ENCODE data around the gene SLC9A6. TPM values are rescaled to one million over a fixed set of nuclear protein-coding genes. Genes with fewer than 3 reads are reported as not detected.

Gene SLC9A6
- total and polyA plus RNA-seq, 2 of the 13 experiments (the other 11 are each of a cell fraction or from before 2014, with no cell fraction given) = 3.9 to 8.0 TPM

GRCh38 chrX:136041254-136041812 lies 56.1 kb downstream of the SLC9A6 start:
- in situ Hi-C loops (cut with HindIII; ENCODE audit: extremely low pct_ligation_motif_present, low pct_unique_long_range_greater_than_20kb) (no loop called here), intact Hi-C loops (cut with micrococcal nuclease; ENCODE audit: unreplicated experiment) (no loop called here)
- Histone ChIP-seq H3K27ac (ENCODE audit: extremely low read length, insufficient read depth, low read length) (no peak overlapping the region), H3K9ac (ENCODE audit: insufficient read depth, low read depth, low read length) (no peak overlapping the region), H3K36me3 (replicated peaks in 1 of 2; ENCODE audit: control insufficient read depth in 1 of 2, insufficient read depth in 2 of 2, low read length in 2 of 2) (no peaks in the 10 kb centered on the region), H3K27me3 (ENCODE audit: control insufficient read depth in 1 of 2, insufficient read depth in 2 of 2, low read length in 2 of 2) (no peaks in the 10 kb centered on the region), H2AFZ (ENCODE audit: low read length) (no peak overlapping the region), H4K20me1 (ENCODE audit: insufficient read depth, low read length) (no peaks in the 10 kb centered on the region), H3K4me2 (ENCODE audit: low read depth, low read length) (no peak overlapping the region), H3K9me3 (ENCODE audit: low read length) (no peaks in the 10 kb centered on the region), H3K4me1 (ENCODE audit: insufficient read depth, low read length) (no peaks in the 10 kb centered on the region), H3K4me3 (replicated peaks in 1 of 3; ENCODE audit: insufficient read depth in 1 of 3, low read depth in 2 of 3, low read length in 3 of 3) (no peak overlapping the region), H3K79me2 (ENCODE audit: insufficient read depth, low read length) (no peaks in the 10 kb centered on the region)
- FAIRE-seq (no peak), DNase-seq (ENCODE audit: low spot score) (no peak), ATAC-seq (no peak)
- WGBS (ENCODE audit: low lambda C conversion rate) = 100% methylated on average over 2 of the region's 7 CpGs
- TF ChIP-seq THAP7 (CRISPR knock-in tag; IDR thresholded peaks at IDR 0.05) = no peak
- CTCF ChIA-PET (ENCODE audit: low intra/inter-chr PET ratio, low total read pairs) = no interaction called here
- BruUV-seq (replicated peaks) = no TSS peak
- POLR2A ChIA-PET = no interaction called here

- Histone ChIP-seq H3K4me1 (ENCODE audit: insufficient read depth, low read length) (no peaks in the 10 kb centered on the region), H3K9ac (ENCODE audit: insufficient read depth, low read depth, low read length) (no peak overlapping the region), H3K9me3 (ENCODE audit: low read length) (no peaks in the 10 kb centered on the region), H2AFZ (ENCODE audit: low read length) (no peak overlapping the region), H3K27ac (ENCODE audit: extremely low read length, insufficient read depth, low read length) (no peak overlapping the region), H4K20me1 (ENCODE audit: insufficient read depth, low read length) (no peaks in the 10 kb centered on the region), H3K79me2 (ENCODE audit: insufficient read depth, low read length) (no peaks in the 10 kb centered on the region), H3K4me2 (ENCODE audit: low read depth, low read length) (no peak overlapping the region), H3K27me3 (ENCODE audit: control insufficient read depth in 1 of 2, insufficient read depth in 2 of 2, low read length in 2 of 2) (no peaks in the 10 kb centered on the region), H3K36me3 (replicated peaks in 1 of 2; ENCODE audit: control insufficient read depth in 1 of 2, insufficient read depth in 2 of 2, low read length in 2 of 2) (no peaks in the 10 kb centered on the region), H3K4me3 (replicated peaks in 1 of 3; ENCODE audit: insufficient read depth in 1 of 3, low read depth in 2 of 3, low read length in 3 of 3) (no peak overlapping the region)
- ChIA-PET POLR2A (no interaction called here), CTCF (ENCODE audit: low intra/inter-chr PET ratio, low total read pairs) (no interaction called here)
- DNase-seq (ENCODE audit: low spot score) = no peak
- no peak for FAIRE-seq
- BruUV-seq (replicated peaks) = no TSS peak
- intact Hi-C loops (cut with micrococcal nuclease; ENCODE audit: unreplicated experiment) (no loop called here), in situ Hi-C loops (cut with HindIII; ENCODE audit: extremely low pct_ligation_motif_present, low pct_unique_long_range_greater_than_20kb) (no loop called here)
- WGBS (ENCODE audit: low lambda C conversion rate) = 93% methylated on average over 5 of the region's 5 CpGs
- ATAC-seq = no peak
- no peak for TF ChIP-seq JDP2 (CRISPR knock-in tag; IDR thresholded peaks at IDR 0.05; ENCODE audit: borderline replicate concordance)
- no peak for TF ChIP-seq CREB3 (CRISPR knock-in tag; IDR thresholded peaks at IDR 0.05)
- no peak for TF ChIP-seq FOXO4 (CRISPR knock-in tag; conservative IDR thresholded peaks at IDR 0.05)
- TF ChIP-seq RBFOX2 (IDR thresholded peaks at IDR 0.05; ENCODE audit: low read depth, low read length) = no peak
- no peak for TF ChIP-seq ZFP36 (IDR thresholded peaks at IDR 0.05; ENCODE audit: borderline replicate concordance, low read depth, low read length, partially characterized antibody)
- no peak for TF ChIP-seq RCOR2 (CRISPR knock-in tag; IDR thresholded peaks at IDR 0.05)
- no peak for TF ChIP-seq CCDC6 (CRISPR knock-in tag; IDR thresholded peaks at IDR 0.05)
- no peak for TF ChIP-seq PLSCR1 (CRISPR knock-in tag; IDR thresholded peaks at IDR 0.05; ENCODE audit: borderline replicate concordance)
- TF ChIP-seq PRDM10 (CRISPR knock-in tag; IDR thresholded peaks at IDR 0.05; ENCODE audit: low read depth) = no peak
These were observed 59.8 kb downstream of the SLC9A6 start for GRCh38 chrX:136045008-136045407.
